DND-41 (cell line): ENCODE results near the gene TUFT1.

Source experiments
- ATAC-seq: fragments of 200-7000 bp; cut with Tn5 transposase; 3 replicates; pipeline ENCODE4 v1.9.1; 2021; ENCODE audit warnings: low read depth; ENCODE audit not compliant: insufficient read depth
- DNase-seq: peaks from one replicate; pipeline ENCODE4 v3.0.0-alpha.2; 2020
- H2AFZ ChIP-seq: 2 replicates; pipeline ENCODE4 v1.6.0; 2012; ENCODE audit warnings: low read depth, low read length
- H3K27ac ChIP-seq: 2 replicates; pipeline ENCODE4 v1.5.1; 2012; ENCODE audit warnings: low read length, inconsistent platforms
- H3K27me3 ChIP-seq: fragments of 200-600 bp; sonication (generic); 2 replicates; pipeline ENCODE4 v1.6.0; 2012; ENCODE audit warnings: low read length, mild to moderate bottlenecking, inconsistent platforms; ENCODE audit not compliant: insufficient read depth, poor library complexity
- H3K36me3 ChIP-seq: 2 replicates; pipeline ENCODE4 v1.5.1; 2012; ENCODE audit warnings: low read length, inconsistent platforms; ENCODE audit not compliant: insufficient read depth
- H3K4me1 ChIP-seq: 2 replicates; pipeline ENCODE4 v1.5.1; 2012; ENCODE audit warnings: mild to moderate bottlenecking, low read length; ENCODE audit not compliant: insufficient read depth
- H3K4me2 ChIP-seq: 2 replicates; pipeline ENCODE4 v1.6.0; 2012; ENCODE audit warnings: mild to moderate bottlenecking, moderate library complexity, low read length, inconsistent platforms; ENCODE audit not compliant: insufficient read depth
- H3K4me3 ChIP-seq, 2 experiments: fragments of 200-600 bp in 1 of 2; shearing (Covaris generic) in 1 of 2; 2 replicates each; pipeline ENCODE4 v1.5.1; 2012 to 2016; ENCODE audit warnings: inconsistent platforms in 2 of 2, low read length in 2 of 2, mild to moderate bottlenecking in 2 of 2, low read depth in 1 of 2, moderate library complexity in 1 of 2
- H3K79me2 ChIP-seq: 2 replicates; pipeline ENCODE4 v1.6.0; 2012; ENCODE audit warnings: low read length, inconsistent platforms; ENCODE audit not compliant: insufficient read depth
- H3K9ac ChIP-seq: 2 replicates; pipeline ENCODE4 v1.6.0; 2012; ENCODE audit warnings: low read depth, mild to moderate bottlenecking, inconsistent platforms, low read length, moderate library complexity
- H3K9me3 ChIP-seq: 2 replicates; pipeline ENCODE4 v1.5.1; 2012; ENCODE audit warnings: low read length, moderate library complexity, mild to moderate bottlenecking, inconsistent platforms; ENCODE audit not compliant: insufficient read depth, severe bottlenecking
- H4K20me1 ChIP-seq: 2 replicates; pipeline ENCODE4 v1.6.0; 2012; ENCODE audit warnings: low read length; ENCODE audit not compliant: insufficient read depth
- EZH2 ChIP-seq: IDR thresholded peaks from 3 replicates; pipeline ENCODE4 v1.6.1; 2012; ENCODE audit warnings: borderline replicate concordance, low read depth, mild to moderate bottlenecking, moderate library complexity, low read length, inconsistent platforms; ENCODE audit not compliant: severe bottlenecking
- TF ChIP-seq, protein P1 (sequence below): IDR thresholded peaks from 2 replicates; pipeline ENCODE4 v1.5.1; 2012; ENCODE audit warnings: borderline replicate concordance, low read length, moderate library complexity, mild to moderate bottlenecking; ENCODE audit not compliant: poor library complexity, severe bottlenecking; ENCODE audit errors: extremely low read depth

Gene TUFT1

DNA sequence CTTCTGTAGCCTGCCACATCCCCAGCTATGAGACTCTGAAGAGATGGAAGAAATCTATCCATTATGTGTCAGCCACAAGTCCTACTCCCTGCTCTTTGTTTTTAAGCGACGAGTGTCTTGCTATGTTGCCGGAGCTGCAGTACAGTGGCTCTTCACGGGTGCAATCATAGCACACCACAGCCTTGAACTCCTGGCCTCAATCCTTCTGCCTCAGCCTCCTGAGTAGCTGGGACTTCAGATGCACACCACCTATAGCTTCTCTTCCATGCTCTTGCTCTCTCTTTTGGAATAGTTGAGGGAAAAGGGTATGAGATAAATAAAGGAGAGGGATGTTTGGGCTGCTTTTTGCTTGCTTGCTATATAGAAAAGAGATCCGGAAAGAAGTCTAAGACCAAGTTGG, 1.6 kb downstream of the TUFT1 start:
- Histone ChIP-seq H3K79me2 (no peaks in the 10 kb centered on the region), H3K4me2 (no peak overlapping the region), H2AFZ (no peak overlapping the region; the same call in 1 of the 2 replicates), H3K9me3 (no peaks in the 10 kb centered on the region), H3K27me3 (no peaks in the 10 kb centered on the region), H3K36me3 (no peaks in the 10 kb centered on the region), H4K20me1 (no peaks in the 10 kb centered on the region), H3K4me3 (no peak overlapping the region), H3K4me1 (no peaks in the 10 kb centered on the region), H3K27ac (no peak overlapping the region), H3K9ac (no peak overlapping the region)
- no peak for ATAC-seq
- no peak for DNase-seq
- TF ChIP-seq EZH2 = no peak
- TF ChIP-seq, protein P1, sequence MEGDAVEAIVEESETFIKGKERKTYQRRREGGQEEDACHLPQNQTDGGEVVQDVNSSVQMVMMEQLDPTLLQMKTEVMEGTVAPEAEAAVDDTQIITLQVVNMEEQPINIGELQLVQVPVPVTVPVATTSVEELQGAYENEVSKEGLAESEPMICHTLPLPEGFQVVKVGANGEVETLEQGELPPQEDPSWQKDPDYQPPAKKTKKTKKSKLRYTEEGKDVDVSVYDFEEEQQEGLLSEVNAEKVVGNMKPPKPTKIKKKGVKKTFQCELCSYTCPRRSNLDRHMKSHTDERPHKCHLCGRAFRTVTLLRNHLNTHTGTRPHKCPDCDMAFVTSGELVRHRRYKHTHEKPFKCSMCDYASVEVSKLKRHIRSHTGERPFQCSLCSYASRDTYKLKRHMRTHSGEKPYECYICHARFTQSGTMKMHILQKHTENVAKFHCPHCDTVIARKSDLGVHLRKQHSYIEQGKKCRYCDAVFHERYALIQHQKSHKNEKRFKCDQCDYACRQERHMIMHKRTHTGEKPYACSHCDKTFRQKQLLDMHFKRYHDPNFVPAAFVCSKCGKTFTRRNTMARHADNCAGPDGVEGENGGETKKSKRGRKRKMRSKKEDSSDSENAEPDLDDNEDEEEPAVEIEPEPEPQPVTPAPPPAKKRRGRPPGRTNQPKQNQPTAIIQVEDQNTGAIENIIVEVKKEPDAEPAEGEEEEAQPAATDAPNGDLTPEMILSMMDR = no peak

DNA sequence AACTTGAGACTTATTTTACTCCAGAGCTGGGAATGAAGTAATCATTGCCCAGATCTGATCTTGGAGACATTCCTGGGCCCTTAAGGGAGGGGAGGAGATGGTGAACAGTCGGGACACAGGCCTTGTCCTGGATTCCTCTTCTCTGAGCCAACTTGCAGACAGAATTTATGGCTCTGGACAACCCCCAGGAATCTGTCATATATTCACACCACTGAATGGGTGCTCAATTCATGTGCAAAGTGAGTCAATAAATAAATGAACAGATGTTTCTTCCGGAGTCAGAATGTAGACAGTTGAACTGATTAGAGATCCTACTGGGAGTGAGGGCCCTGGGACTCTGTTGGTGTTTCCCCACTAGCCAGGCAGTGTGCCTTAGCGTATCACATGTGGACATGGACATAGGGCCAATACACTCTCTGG, 2.6 kb downstream of the TUFT1 start:
- peaks cover 4% of the 10 kb centered on the region for H3K27me3 ChIP-seq
- H3K27ac ChIP-seq = no peak overlapping the region
- H3K4me1 ChIP-seq = no peaks in the 10 kb centered on the region
- H3K9me3 ChIP-seq = no peaks in the 10 kb centered on the region
- no peaks in the 10 kb centered on the region for H3K36me3 ChIP-seq
- DNase-seq (no peak), ATAC-seq (no peak)
- no peak overlapping the region for H3K4me3 ChIP-seq
- no peaks in the 10 kb centered on the region for H4K20me1 ChIP-seq
- no peak overlapping the region for H2AFZ ChIP-seq
- H3K79me2 ChIP-seq = no peaks in the 10 kb centered on the region
- H3K9ac ChIP-seq = no peak overlapping the region
- TF ChIP-seq EZH2 = no peak
- TF ChIP-seq, protein P1 = no peak
- no peak overlapping the region for H3K4me2 ChIP-seq

DNA sequence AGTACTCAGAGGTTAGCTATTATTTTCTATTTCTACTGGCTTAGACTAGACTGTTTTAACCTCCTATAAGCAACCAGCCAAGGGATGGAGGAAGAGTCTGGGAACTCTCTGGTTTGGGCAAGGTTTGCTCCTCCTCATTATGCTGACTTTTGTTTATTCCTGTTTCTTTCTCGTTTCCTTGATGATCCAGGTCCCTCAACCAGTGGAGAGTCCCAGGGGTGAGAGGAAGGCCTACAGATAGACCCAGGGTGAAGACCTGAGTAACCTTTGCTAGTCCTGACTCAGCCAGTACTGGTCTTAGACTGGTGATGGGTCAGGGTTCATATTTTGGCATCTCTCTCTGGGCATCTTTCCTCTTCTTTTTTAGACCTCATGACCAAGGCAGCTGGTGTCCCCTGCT, 5.4 kb downstream of the TUFT1 start:
- Histone ChIP-seq H3K27ac (no peak overlapping the region), H4K20me1 (no peaks in the 10 kb centered on the region), H3K27me3 (peaks cover 6% of the 10 kb centered on the region), H3K79me2 (no peaks in the 10 kb centered on the region), H2AFZ (no peak overlapping the region), H3K4me2 (no peak overlapping the region), H3K9ac (no peak overlapping the region), H3K4me1 (no peaks in the 10 kb centered on the region), H3K36me3 (no peaks in the 10 kb centered on the region), H3K4me3 (no peak overlapping the region), H3K9me3 (no peaks in the 10 kb centered on the region)
- no peak for ATAC-seq
- DNase-seq = no peak
- TF ChIP-seq, protein P1 = no peak
- no peak for TF ChIP-seq EZH2
